HG02852 (cell line): Measurements from ENCODE around the gene CTDSP2.
A peak's percentile ranks its signal among the peaks of the same experiment; 100 is the strongest.
"Not testable (repeated sequence)": the region's sequence is repeated elsewhere in the genome, so short reads cannot be mapped to it uniquely, and the experiment has no call there.

Experiments used
- ATAC-seq: cut with Tn5 transposase; IDR thresholded peaks from one replicate; pipeline ENCODE4 v1.9.1; 2021; ENCODE audit warnings: mild to moderate bottlenecking, moderate library complexity; ENCODE audit not compliant: unreplicated experiment

Gene CTDSP2

GRCh38 chr12:57853864-57854556 is 7.5 kb upstream of the CTDSP2 start:
- ATAC-seq = no peak

GRCh38 chr12:57852620-57853500 is 6.3 kb upstream of the CTDSP2 start:
- ATAC-seq = no peak

- ATAC-seq = no peak
Measured at GRCh38 chr12:57852200-57852599, 5.7 kb upstream of the CTDSP2 start.

GRCh38 chr12:57851552-57851951 is 5.0 kb upstream of the CTDSP2 start:
- ATAC-seq = no peak

- peak; percentile 39 for ATAC-seq
Measured at GRCh38 chr12:57850854-57851430, 4.4 kb upstream of the CTDSP2 start.

- not testable (repeated sequence) for ATAC-seq
Measured at GRCh38 chr12:57849447-57849846, 2.9 kb upstream of the CTDSP2 start.

- no peak for ATAC-seq
Measured at GRCh38 chr12:57849035-57849434, 2.5 kb upstream of the CTDSP2 start.

GRCh38 chr12:57848208-57848607 is 1.7 kb upstream of the CTDSP2 start:
- ATAC-seq = no peak

- ATAC-seq = peak; percentile 5
Measured at GRCh38 chr12:57846285-57846576, 298 bp downstream of the CTDSP2 start.

GRCh38 chr12:57845478-57846284 is 848 bp downstream of the CTDSP2 start:
- peak; percentile 33 for ATAC-seq

- peak; percentile 26 for ATAC-seq
Measured at GRCh38 chr12:57844709-57845477, 1.6 kb downstream of the CTDSP2 start.

- no peak for ATAC-seq
Measured at GRCh38 chr12:57842342-57843294, 3.9 kb downstream of the CTDSP2 start.

- ATAC-seq = no peak
Measured at GRCh38 chr12:57841445-57841844, 5.1 kb downstream of the CTDSP2 start.

- ATAC-seq = no peak
Measured at GRCh38 chr12:57840726-57841125, 5.8 kb downstream of the CTDSP2 start.

GRCh38 chr12:57839996-57840395 is 6.5 kb downstream of the CTDSP2 start:
- ATAC-seq = no peak

- peak; percentile 31 for ATAC-seq
Measured at GRCh38 chr12:57838594-57839302, 7.8 kb downstream of the CTDSP2 start.

GRCh38 chr12:57837864-57838562 is 8.5 kb downstream of the CTDSP2 start:
- no peak for ATAC-seq
